T-helper 2 cell treated with Interferon-gamma antibody and Interleukin-4, amounts not matched to agents 100 ng/mL and 5 ng/mL, for 36 hours (primary cell): Measurements from ENCODE around the gene SRCAP. TPM values are rescaled to one million over a fixed set of nuclear protein-coding genes. Genes with fewer than 3 reads are reported as not detected.

Source experiments
- intact Hi-C: fragments of 100-400 bp; cut with micrococcal nuclease; formaldehyde crosslinking; loops from one replicate; pipeline ENCODE4 v1.15.1; 2023
- total RNA-seq: library from RNA; stranded (reverse); gene quantifications from 2 replicates; pipeline ENCODE4 v1.2.3, GENCODE V29; 2022

SRCAP gene
- total RNA-seq, 1 donor from 2014 or later: 88.3 TPM

GRCh38 chr16:30786115-30786935, 87.4 kb downstream of the SRCAP start:
- intact Hi-C loops: no loop called here

- intact Hi-C loops: no loop called here
Measured at GRCh38 chr16:30786936-30787612, 88.1 kb downstream of the SRCAP start, which contains the start of gene ZNF629. Gene ZNF629 (minus strand): TSS chr16:30787205. CDS start chr16:30784482, 2,723 bp downstream.

GRCh38 chr16:30787613-30788378, 88.8 kb downstream of the SRCAP start:
- intact Hi-C loops: no loop called here

Other genes starting within 250 kb of the SRCAP start
- gene ITGAL, start 226.4 kb upstream of the SRCAP start, total RNA-seq: 527 and 528 TPM in 2 replicates
- 5.4 and 5.9 TPM in 2 replicates for gene ZNF768, start 172.6 kb upstream of the SRCAP start, total RNA-seq
- gene ZNF747, start 164.3 kb upstream of the SRCAP start, total RNA-seq: 12.1 and 12.7 TPM in 2 replicates
- gene ZNF764, start 140.8 kb upstream of the SRCAP start, total RNA-seq: 15.3 and 16.4 TPM in 2 replicates
- 13.9 and 16.4 TPM in 2 replicates for gene ZNF688, start 127.5 kb upstream of the SRCAP start, total RNA-seq
- gene ZNF785, start 113.5 kb upstream of the SRCAP start, total RNA-seq: 15.2 and 18.5 TPM in 2 replicates
- gene ZNF689, start 88.8 kb upstream of the SRCAP start, total RNA-seq: 11.6 and 13.5 TPM in 2 replicates
- gene PRR14, start 48.2 kb upstream of the SRCAP start, total RNA-seq: 71.0 and 71.4 TPM in 2 replicates
- gene FBRS, start 40.7 kb upstream of the SRCAP start, total RNA-seq: 77.3 and 81.1 TPM in 2 replicates
- gene PHKG2, start 49.3 kb downstream of the SRCAP start, total RNA-seq: 44.5 and 47.6 TPM in 2 replicates
- gene CFAP119, start 62.9 kb downstream of the SRCAP start, total RNA-seq: 2.3 and 4.4 TPM in 2 replicates
- gene RNF40, start 63.2 kb downstream of the SRCAP start, total RNA-seq: 78.2 and 85.5 TPM in 2 replicates
- gene ZNF629, start 88.0 kb downstream of the SRCAP start, total RNA-seq: 0.25 and 0.43 TPM in 2 replicates
- gene BCL7C, start 194.9 kb downstream of the SRCAP start, total RNA-seq: 22.7 and 22.8 TPM in 2 replicates
- gene CTF1, start 197.4 kb downstream of the SRCAP start, total RNA-seq: 0.32 and 0.41 TPM in 2 replicates
- 26.6 and 27.1 TPM in 2 replicates for gene FBXL19, start 224.4 kb downstream of the SRCAP start, total RNA-seq
- 25.7 and 27.1 TPM in 2 replicates for gene ORAI3, start 249.9 kb downstream of the SRCAP start, total RNA-seq